ENCODE measurements around the gene PCBP3.
"Not testable (repeated sequence)": the region's sequence is repeated elsewhere in the genome, so short reads cannot be mapped to it uniquely, and the experiment has no call there.

PCBP3 gene

GRCh38 chr21:45894450-45894825, 250.9 kb downstream of the PCBP3 start:
- DNase-seq (ENCODE audit: low spot score): no peak

DNA sequence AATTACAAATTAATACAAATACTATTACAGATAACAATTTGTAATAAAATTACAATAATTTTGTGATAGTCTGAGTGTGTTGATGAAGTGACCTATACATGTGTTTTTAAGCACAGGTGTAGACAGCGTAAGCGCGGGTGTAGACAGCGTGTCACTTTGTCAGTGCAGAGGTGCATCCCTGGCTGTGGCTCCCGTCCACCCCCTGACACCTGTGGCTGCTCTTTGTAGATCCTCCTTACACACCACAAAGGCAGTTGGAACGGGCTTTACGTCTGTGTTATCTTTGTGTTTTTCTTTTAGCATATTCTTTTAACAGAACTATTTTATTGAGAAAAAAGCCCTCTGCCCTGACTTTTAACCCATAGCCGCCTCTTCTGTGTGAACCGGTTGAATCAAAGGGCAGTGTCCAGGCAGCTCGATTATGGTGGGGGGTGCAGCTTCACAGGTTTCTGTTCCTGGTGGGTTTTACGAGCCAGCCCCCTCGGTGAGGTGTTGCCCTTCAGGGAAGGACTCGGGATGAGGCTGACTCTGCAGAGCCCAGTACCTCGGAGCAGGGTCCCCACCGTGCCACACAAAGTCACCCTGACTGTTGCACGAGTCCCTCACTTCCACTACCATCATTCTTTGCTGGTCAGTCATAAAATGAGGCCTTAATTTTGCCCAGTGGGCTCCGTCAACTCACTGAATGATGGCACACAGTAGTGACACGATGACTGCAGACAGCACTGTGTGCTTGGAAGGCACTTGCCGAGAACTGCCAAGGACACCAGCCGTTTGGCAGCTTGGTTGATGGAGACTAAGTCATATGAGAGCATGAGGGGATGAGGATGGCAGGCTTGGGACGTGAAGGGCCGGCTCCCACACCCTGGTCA, 251.6 kb downstream of the PCBP3 start:
- no peak for DNase-seq (ENCODE audit: low spot score)

GRCh38 chr21:45895778-45896370, 252.3 kb downstream of the PCBP3 start:
- DNase-seq (ENCODE audit: low spot score): no peak

DNA sequence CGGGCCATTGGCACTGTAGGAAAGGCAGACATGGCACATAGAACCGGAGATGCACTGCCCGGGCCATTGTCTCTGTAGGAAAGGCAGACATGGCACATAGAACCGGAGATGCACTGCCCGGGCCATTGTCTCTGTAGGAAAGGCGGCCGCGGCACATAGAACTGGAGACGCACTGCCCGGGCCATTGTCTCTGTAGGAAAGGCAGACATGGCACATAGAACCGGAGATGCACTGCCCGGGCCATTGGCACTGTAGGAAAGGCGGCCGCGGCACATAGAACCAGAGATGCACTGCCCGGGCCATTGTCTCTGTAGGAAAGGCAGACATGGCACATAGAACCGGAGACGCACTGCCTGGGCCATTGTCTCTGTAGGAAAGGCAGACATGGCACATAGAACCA, 252.9 kb downstream of the PCBP3 start:
- not testable (repeated sequence) for DNase-seq (ENCODE audit: low spot score)

DNA sequence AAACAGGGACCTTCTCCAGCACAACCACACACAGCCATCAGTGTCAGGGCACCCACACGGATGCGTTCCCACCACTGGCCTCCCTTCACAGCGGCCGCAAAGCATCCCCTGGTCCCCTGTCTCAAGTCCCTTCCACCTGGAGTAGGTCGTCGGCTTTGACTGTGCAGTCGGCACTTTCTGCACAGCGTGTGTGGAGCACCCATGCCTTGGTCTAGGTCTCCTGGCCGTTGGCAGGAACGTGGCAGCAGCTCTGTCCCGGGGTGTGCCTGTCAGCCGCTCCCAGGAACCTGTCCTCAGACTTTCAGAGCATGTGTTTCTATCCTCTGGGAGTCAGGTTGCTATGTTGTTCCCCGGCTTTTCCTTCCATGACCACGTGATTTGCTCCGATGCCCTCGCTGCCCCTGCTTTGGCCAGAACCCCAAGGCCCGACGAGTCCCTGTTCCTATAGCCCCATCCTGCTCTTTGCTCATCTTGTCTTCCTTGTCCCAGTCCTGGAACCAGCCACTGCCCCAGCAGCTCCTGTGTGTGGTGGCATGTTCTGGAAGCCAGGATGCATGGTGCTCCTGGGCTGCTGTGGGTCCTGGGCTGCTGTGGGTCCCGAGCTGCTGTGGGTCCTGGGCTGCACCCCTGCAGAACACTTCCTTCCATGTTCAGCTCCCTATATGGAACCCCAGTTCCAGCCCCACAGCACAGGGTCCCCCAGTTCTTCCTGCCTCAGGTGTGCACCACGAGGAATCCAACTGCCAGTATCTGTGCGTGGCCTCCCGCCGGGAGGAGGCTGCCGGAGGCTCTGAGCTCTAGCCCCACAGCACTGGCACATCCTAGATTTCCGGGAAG, 253.9 kb downstream of the PCBP3 start:
- DNase-seq (ENCODE audit: low spot score): no peak

GRCh38 chr21:45898028-45898350, 254.5 kb downstream of the PCBP3 start:
- no peak for DNase-seq (ENCODE audit: low spot score)

DNA sequence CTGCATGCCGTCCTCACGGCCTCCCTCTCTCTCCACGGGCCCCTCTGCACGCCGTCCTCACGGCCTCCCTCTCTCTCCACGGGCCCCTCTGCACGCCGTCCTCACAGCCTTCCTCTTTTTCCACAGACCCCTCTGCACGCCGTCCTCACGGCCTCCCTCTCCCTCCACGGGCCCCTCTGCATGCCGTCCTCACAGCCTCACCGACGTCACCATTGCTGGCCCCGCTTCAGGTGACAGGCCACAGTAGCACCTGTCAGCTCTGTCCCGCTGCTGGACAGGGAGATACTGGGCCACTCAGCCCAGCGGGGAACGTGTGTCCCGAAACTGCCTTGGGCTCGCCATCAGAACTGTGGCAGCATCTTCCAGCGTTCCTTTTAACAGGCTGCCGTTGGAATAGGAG, 255.3 kb downstream of the PCBP3 start:
- no peak for DNase-seq (ENCODE audit: low spot score)

- DNase-seq (ENCODE audit: low spot score): no peak
Measured at GRCh38 chr21:45899317-45900033, 255.9 kb downstream of the PCBP3 start.

- DNase-seq (ENCODE audit: low spot score): no peak
Measured at GRCh38 chr21:45900034-45900868, 256.7 kb downstream of the PCBP3 start.

- DNase-seq (ENCODE audit: low spot score): no peak
Measured at GRCh38 chr21:45901061-45901690, 257.7 kb downstream of the PCBP3 start.

- DNase-seq (ENCODE audit: low spot score): no peak
Measured at GRCh38 chr21:45902292-45902995, 258.9 kb downstream of the PCBP3 start.

- DNase-seq (ENCODE audit: low spot score): no peak
Measured at GRCh38 chr21:45905196-45905595, 261.7 kb downstream of the PCBP3 start.

DNA sequence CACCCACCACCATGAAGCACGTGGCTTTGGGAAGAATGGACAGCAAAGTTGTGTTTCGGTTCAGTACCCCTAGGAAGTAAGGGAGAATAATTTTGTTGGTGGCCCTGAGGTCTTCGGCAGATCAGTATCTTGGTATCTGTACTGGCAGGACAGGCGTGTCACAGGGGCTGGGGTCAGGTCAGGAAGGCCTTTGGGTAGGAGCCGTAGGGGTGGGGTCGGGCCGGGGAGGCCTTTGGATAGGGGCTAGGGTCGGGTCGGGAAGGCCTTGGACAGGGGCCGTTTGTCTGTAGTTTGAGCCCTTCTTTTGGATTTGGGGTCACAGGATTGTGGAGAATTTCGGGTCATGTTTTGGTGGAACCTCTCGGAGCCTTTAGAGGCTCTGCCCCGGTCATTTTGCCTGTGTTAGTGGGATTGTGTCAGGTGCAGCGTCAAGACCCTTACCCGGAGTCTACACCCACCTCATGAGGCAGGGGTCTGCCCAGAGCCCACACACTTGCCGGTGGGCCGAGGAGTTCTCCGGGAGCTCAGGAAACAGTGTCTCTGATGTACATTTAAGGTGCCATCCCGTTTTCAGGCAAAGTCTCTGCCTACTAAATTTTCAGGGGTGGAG, 262.8 kb downstream of the PCBP3 start:
- DNase-seq (ENCODE audit: low spot score): no peak

- no peak for DNase-seq (ENCODE audit: low spot score)
Measured at GRCh38 chr21:45906859-45907258, 263.3 kb downstream of the PCBP3 start.

GRCh38 chr21:45908536-45909237, 265.2 kb downstream of the PCBP3 start:
- DNase-seq (ENCODE audit: low spot score): no peak

GRCh38 chr21:45909238-45909988, 265.9 kb downstream of the PCBP3 start:
- no peak for DNase-seq (ENCODE audit: low spot score)

- DNase-seq (ENCODE audit: low spot score): no peak
Measured at GRCh38 chr21:45910155-45910547, 266.6 kb downstream of the PCBP3 start.

- no peak for DNase-seq (ENCODE audit: low spot score)
Measured at GRCh38 chr21:45910548-45911221, 267.2 kb downstream of the PCBP3 start.
